Measurements from ENCODE around the gene B4GALT4.
"Not testable (repeated sequence)": the region's sequence is repeated elsewhere in the genome, so short reads cannot be mapped to it uniquely, and the experiment has no call there.

The B4GALT4 gene, protein sequence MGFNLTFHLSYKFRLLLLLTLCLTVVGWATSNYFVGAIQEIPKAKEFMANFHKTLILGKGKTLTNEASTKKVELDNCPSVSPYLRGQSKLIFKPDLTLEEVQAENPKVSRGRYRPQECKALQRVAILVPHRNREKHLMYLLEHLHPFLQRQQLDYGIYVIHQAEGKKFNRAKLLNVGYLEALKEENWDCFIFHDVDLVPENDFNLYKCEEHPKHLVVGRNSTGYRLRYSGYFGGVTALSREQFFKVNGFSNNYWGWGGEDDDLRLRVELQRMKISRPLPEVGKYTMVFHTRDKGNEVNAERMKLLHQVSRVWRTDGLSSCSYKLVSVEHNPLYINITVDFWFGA

DNA sequence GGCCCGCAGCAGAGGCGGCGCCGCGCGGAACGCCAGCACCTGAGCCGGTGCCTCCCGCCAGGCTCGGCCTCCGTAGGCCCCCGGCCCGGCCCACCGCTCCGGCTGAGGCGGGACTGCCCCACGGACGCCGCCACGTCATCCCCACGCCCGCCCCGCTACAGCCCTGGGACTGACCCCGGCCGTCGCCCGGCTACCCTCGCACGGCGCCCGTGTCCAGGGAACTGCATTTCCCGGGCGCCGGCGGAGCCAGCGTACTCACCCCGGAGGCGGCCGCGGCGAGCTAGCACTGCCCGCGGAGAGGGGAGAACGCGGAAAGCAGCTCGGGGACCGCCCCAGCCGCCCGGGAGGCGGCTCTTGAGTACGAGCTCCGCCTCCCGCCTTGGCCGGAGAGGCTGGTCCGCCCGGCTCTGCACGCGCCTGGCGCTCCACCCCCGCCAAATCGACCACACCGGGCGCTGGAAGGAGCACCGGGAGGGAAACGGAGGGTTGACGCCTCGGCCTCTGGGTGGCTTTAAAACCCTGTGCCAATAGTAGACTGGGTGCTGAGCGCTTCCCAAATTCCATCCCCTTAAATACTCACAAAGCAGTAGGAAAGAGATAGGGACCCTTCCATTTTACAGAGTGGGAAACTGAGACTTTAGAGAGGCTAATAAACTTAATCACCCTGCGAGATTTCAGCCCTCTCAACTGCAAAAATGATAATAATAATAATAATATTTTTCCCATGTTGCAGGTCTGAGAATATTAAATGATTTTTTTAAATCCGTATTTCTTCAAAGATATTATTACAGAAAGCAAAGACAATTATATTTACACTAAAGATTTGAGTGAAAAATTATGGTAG is at the start of gene B4GALT4:
B4GALT4 (minus strand) TSS at position 288 of the 844 bp plus-strand sequence. CDS start 10,779 bp downstream, outside the sequence.
- DNase-seq: peak; percentile 71 to 77

DNA sequence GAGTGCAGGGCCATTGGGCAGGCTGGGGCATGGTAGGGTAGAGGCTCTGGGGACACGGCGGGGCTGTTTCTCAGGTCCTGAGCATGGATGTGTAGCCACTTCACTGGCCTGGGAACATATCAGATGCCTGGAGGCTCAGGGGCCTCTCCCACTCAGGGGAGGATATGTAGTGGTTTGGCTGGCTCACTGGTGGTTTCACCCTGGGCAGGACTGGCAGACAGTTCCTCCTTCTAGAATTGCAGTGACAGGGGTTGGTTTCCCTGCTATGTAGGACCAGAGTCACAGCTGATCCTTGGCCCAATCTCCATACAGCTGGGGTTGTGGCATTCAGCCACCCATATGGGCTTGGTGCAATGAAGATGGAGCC is 48.7 kb upstream of the B4GALT4 start:
- no peak for DNase-seq

DNA sequence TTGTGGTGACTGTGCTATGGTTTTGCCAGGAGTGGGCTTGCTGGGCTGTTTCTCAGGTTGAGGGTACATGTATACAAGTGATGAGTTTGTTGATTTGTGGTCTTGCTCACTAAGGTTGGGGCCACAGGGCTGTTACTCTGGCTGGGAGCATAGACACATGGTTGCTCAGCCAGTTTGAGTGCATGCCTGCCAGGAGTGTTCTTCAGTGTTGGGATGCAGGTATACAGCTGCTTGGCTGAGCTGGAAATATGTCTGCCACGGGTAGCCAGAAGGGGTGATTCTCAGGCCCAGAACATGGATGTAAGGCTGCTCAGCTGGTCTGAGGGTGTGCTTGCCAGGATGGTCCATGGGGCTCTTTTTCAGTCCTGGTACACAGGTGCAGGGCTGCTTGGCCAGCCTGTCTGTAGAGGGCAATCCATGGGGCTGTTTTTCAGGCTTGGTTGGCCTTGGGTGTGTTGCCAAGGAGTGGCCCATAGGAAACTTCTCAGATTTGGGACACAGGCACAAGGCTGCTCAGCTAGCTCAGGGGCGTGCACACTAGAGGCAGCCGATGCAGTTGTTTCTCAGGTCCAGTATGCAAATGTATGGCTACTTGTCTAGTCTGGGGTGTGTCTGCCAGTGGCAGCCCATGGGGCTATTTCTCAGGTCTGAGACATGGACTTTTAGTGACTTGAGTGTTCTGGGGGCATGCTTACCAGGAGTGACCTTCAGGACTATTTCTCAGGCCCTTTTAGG is 48.2 kb upstream of the B4GALT4 start:
- DNase-seq: no peak

DNA sequence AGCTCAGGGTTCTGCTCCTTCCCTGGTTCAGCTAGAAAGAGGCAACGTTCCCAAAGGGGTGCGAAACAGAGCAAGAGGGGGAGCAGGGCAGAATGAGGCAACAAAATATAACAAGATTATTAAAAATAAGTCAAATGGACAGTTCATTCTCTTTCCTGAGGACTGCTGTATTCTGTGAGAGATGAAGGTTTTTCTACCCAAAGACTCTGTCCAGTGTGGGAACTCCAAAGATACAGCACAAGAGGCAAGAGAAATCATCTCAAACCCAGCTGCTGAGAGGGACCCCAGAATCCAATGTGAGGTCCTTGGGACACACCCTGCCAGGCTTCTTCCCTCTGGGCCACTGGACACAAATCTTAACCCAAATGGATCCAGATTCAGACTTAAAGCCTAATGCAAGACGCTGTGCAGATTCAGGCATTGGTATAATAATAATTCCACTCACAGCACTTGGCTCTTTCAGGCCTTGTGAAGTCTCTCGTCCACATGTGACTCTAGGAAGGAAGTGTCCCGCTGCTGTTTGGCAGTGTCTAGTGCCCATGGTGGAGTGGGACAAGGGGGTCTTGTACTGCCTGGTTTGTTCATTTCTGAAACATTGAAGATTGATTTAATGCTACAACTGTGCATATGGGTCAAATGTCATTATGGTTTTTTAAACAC is 39.0 kb upstream of the B4GALT4 start:
- no peak for DNase-seq

DNA sequence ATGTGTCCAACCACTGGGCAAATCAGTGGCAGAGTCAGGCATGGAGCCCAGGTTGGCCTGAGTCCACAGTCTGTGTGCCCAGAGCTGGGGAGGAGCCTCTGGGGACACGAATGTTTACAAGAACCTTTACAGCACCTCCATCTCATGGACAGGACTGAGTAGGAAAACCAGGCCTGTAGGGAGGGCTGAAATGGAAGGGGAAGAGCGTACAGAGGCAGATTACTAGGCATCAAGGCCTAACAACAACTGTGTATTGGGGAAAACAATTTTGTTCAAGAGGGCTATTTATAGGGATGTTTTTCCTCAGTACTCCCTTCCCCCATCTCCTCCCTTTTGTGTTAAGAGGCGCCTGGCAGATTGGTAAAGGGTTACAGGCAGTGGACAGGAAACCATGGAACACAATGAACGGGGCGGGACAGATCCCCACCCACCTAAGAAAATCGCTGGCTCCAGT is 38.5 kb upstream of the B4GALT4 start:
- no peak for DNase-seq

DNA sequence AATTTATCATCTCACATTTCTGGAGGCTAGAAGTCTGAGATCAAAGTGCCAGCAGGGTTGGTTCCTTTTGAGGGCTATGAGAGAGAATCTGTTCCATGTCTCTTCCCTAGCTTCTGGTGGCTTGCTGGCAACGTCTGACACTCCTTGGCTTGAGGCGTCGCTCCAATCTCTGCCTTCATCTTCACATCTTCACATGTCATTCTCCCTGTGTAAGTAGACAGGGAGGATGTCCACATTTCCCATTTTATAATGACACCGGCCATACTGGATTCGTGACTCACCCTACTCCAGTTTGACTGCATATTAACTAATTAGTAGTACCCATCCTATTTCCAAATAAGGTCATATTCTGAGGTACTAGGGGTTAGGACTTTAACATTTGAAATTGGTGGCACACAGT is 36.0 kb upstream of the B4GALT4 start:
- no peak for DNase-seq

DNA sequence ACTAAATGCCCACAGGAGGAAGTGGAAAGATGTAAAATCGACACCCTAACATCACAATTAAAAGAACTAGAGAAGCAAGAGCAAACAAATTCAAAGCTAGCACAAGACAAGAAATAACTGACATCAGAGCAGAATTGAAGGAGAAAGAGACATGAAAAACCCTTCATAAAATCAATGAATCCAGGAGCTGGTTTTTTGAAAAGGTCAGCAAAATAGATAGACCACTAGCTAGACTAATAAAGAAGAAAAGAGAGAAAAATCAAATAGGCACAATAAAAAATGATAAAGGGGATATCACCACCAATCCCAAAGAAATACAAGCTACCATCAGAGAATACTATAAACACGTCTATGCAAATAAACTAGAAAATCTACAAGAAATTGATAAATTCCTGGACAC is 29.5 kb upstream of the B4GALT4 start:
- DNase-seq: not testable (repeated sequence)

DNA sequence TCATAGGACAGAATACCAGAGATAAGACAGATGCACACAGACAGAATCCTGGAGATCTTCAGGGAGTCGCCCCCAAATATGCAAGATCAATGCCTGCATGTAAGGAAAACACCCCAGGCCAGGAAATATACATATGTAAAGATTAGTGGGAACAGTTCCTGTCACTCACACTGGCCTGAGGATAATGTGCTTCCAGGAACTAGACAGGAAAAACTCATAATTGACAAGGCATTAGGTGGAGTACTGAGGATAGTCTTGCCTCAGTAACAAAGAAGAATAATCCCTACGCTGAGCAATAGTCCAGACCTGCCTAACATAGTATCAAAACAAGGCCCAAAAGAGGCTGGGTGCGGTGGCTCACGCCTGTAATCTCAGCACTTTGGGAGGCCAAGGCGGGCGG is 20.4 kb upstream of the B4GALT4 start:
- DNase-seq: no peak

DNA sequence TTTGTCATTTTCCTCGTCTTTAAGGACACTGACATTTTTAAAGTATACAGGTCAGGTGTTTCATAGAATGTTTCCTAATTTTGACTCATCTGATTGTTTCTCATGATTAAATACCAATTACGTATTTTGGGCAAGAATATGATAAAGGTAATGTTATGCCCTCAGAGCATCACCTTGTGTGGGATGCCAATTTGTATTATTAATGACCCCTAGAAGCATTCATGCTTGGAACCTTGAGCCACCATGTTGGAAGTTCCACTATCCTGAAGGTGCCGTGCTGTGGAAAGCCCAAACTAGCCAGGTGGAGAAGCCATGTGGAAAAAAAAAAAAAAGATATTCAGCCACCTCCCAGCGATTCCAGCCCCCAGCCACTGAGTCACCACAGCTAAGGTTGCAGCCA is 19.1 kb upstream of the B4GALT4 start:
- no peak for DNase-seq

DNA sequence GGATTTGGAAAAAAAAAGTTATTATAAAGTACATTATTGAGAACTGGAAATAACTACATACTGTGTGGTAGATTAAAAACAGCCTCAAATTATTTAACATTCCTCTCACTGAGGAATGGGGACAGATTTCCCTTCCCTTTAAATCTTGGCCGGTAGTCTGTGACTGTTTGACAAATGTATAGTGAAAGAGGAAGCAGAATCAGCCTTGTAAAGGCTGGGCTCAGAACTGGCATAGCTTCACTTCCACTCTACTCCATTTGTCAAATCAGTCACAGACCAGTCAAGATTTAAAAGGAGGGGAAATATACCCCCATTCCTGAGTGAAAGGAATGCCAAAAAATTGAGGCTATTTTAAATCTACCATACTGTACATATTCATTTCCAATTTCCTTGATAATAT is 18.2 kb upstream of the B4GALT4 start:
- no peak for DNase-seq

DNA sequence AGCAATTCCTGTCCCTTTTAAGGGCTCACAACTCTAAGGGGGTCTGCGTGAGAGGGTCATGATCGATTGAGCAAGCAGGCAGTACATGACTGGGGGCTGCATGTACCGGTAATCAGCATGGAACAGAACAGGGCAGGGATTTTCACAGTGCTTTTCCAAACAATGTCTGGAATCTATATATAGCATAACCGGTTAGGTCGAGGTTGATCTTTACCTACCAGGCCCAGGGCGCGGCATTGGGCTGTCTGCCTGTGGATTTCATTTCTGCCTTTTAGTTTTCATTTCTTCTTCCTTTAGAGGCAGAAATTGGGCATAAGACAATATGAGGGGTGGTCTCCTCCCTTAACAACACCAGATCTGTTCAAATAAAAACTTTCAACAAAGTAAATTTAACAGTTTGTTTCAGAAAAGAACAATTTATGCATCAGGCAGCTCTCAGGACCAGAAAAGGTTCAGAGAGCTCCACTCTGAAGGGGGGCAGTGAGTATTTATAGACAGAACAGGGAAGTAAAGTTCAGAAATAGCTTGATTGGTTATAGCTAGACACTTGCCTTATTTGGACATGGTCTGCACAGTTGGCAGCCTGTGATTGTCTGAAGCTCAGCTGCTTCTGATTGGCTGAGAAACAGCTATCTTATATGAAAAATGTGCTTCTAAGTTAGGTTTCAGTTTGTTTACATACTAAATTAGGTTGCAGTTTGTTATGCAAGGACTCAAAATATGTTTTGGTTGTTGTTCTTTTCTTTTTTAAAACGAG is 17.2 kb upstream of the B4GALT4 start:
- DNase-seq: no peak

DNA sequence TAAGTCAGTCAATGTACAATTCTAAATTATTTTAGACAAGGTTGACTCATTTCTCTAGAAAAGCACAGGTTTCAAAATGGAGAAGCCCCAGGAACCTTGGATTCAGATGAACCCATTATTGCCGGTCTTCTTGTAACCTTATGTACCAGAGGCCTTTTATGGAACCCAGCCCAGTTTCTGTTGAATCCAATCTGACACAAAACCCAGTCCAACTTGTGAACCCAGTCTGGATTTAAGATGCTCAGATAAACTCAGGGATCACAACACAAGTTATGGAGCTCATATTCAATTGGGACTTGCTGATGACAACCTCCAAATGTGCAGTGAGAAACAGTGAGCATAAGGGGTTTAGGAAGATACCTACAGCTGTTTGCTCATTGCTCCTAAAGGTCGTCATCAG is 16.4 kb upstream of the B4GALT4 start:
- no peak for DNase-seq

DNA sequence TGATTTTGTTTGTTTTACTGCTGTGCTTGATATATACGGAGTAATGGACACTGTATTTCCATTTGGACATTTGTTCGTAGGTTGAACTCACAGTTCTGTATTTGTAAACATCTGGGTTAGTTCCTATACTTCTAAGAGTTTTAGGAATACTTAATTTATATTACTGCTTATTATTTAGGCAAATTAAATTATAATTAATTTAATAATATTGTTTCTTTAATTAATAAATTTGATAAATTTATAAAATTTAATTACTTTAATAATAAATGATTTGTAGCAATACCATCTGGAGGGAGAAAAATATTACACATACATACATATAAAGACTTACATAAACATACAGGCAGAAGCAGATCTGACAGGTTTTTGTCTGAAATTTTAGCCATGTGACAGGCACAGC is 14.5 kb upstream of the B4GALT4 start:
- DNase-seq: no peak

DNA sequence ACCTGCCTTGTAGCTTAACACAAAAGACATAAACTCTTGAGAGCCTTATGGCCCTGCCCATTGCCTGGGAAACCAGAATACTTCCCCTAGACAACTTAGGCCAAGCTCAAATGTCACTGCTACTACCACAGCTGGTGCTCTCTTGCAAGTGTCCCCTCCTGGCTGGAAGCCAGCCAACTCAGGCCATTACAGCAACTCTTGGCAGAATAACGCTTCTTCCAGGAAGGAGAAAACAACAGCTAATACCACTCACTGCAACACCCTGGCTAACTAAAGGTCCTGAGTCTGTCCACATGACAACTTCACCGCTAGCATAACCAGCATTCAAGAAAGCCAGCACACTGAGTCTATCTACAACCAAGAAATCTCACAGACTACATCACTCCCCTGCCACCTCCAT is 5.1 kb upstream of the B4GALT4 start:
- no peak for DNase-seq

DNA sequence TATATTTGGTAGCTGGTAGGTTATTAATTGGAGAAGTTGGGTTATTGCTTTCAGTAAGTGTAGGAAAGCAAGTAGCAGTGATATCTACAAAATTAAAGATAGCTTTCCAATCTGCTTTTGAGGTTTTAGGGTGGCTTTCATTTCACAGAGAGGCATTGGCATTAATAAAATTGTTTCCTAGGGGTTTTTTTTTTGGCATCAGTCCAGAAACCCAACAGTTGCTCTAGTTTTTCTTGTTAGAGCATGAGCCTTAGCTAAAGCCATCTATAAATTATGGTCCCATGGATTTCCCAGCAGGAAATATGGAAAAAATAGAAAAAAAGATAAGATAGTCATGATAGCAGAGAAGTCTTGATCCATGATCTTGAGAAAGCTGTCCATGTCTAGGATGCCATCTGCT is 3.0 kb upstream of the B4GALT4 start:
- DNase-seq: no peak

DNA sequence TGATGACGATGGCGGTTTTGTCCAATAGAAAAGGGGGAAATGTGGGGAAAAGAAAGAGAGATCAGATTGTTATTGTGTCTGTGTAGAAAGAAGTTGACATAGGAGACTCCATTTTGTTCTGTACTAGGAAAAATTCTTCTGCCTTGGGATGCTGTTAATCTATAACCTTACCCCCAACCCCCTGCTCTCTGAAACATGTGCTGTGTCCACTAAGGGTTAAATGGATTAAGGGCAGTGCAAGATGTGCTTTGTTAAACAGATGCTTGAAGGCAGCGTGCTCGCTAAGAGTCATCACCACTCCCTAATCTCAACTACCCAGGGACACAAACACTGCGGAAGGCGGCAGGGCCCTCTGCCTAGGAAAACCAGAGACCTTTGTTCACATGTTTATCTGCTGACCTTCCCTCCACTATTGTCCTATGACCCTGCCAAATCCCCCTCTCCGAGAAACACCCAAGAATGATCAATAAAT is 2.4 kb upstream of the B4GALT4 start:
- not testable (repeated sequence) for DNase-seq

DNA sequence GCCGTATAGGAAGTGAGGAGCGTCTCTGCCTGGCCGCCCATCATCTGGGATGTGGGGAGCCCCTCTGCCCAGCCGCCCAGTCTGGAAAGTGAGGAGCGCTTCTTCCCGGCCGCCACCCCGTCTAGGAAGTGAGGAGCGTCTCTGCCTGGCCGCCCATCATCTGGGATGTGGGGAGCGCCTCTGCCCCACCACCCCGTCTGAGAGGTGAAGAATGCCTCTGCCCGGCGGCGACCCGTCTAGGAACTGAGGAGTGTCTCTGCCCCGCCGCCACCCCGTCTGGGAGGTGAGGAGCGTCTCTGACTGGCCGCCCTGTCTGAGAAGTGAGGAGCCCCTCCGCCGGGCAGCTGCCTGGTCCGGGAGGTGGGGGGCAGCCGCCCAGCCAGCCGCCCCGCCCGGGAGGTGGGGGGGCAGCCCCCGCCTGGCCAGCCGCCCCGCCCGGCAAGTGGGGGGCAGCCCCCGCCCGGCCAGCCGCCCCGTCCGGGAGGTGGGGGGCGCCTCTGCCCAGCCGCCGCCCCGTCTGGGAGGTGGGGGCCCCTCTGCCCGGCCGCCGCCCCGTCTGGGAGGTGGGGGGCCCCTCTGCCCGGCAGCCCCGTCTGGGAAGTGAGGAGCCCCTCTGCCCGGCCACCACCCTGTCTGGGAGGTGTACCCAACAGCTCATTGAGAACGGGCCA is 1.8 kb upstream of the B4GALT4 start:
- not testable (repeated sequence) for DNase-seq

DNA sequence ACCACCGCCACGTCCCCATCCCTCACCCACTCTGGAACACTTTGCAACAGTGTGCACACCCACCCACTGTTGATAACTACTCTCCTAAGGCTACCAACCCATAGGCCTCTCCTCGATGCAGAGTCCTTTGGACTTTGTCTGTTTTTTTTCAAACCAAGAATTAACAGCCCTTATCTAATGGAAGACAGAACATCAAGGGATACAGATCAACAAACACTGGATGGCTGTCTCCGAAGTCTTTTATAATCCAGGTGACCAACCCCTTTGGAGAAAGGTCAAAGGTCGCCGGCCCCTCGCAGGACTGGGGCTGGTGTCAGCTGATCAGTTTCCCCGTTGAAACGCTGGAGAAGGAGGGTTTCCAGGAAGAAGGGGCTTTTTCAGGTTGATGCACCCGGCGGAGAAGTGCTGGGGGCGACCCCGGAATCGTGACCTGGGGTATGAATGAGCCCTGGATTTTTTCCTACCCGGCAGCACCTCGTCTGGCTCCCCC is 532 bp downstream of the B4GALT4 start:
- DNase-seq: peak; percentile 11 to 16

DNA sequence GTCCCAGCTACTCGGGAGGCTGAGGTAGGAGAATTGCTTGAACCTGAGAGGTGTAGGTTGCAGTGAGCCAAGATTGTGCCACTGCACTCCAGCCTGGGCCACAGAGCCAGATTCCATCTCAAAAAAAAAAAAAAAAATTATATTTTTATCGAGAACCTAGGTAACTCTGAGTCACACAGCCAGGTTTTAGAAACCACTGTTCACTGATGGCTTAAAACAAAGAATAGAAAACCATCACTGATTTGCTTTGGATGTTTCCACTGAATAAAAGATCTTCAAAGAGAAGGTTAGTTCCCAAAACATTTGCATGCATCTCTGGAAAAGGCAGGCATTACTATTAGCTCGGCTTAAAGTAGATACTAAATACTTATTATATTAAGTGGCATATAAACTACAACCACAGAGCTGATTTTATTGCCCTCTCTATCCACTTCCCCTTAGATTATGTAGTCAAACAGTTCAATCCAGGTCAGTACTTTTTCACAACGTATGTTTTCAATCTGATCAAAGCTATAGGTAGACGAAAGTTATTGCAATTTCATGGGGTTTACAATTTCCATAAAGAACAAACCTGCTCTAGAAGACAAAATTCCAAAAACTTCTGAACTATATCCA is 1.4 kb downstream of the B4GALT4 start:
- peak in 1 of 2 donors; percentile 34 for DNase-seq

DNA sequence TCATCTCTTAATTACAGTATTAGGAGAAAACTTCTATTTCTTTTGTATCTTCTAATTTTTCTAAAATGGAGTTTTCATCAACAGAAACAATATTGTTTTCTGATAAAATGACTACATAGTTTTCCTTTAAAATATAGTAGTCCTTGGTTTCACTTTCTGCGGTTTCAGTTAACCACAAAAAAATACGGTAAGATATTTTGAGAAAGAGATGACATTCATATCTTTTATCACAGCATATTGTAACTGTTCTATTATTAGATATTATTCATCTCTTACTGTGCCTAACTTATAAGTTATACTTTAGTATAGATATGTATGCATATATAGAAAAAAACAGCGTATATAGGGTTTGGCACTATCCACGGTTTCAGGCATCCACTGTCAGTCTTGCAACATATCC is 2.3 kb downstream of the B4GALT4 start:
- DNase-seq: peak in 1 of 2 donors; percentile 34

DNA sequence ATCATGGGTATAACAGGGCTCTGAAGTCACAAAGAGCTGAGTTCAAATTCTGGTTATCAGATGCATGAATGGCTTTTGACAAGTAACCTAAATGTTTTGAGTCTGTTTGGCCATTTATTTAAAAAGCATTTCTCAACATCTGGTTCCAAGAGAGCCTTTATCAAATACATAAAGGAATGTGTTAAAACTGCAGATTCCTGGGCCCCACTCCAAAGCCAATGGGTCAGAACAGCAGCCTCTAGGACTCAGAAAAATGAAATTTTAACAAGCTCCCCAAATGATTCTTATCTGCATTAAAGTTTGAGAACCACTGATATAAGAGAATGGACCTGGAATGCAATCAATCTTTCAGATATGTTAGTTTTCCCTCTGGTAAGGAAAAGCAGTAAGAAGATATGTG is 3.4 kb downstream of the B4GALT4 start:
- DNase-seq: no peak
